ENCODE measurements around the gene ATP5F1E. TPM values are rescaled to one million over a fixed set of nuclear protein-coding genes. Genes with fewer than 3 reads are reported as not detected.
A peak's percentile ranks its signal among the peaks of the same experiment; 100 is the strongest.

Gene ATP5F1E
- total RNA-seq, 1 experiment from 2014 or later, result 52.7 TPM

DNA sequence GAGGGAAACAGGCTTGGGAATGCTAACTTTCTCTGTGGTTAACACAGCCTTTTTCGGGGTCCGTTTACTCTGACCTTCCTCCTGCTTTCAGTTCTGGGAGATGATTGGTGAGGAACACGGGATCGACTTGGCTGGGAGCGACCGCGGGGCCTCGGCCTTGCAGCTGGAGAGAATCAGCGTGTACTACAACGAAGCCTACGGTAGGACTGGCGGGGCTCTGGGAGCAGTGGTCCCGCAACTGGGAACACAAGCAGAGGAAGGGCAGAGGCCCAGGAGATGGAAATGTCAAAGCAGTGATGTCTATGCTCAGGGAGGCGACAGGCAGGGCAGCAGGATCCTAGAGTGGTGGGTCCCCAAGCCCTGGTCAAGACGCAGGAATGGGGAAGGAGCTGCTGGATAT, 9.4 kb downstream of the ATP5F1E start:
- Histone ChIP-seq H4K8ac (replicated peaks; ENCODE audit: insufficient read length, low read depth, low read length) (no peak overlapping the region), H3K79me1 (ENCODE audit: insufficient read depth, low read depth, low read length, poor library complexity, severe bottlenecking) (no peaks in the 10 kb centered on the region), H3K4me1 (ENCODE audit: insufficient read depth, low read length) (no peaks in the 10 kb centered on the region), H4K5ac (ENCODE audit: insufficient read length, low read depth, low read length) (no peak overlapping the region), H4K20me1 (ENCODE audit: control insufficient read depth, insufficient read depth, insufficient read length) (no peaks in the 10 kb centered on the region), H3K14ac (ENCODE audit: insufficient read depth, low read length) (no peak overlapping the region), H3K23me2 (ENCODE audit: insufficient read length, low read depth, low read length, poor library complexity, severe bottlenecking) (no peaks in the 10 kb centered on the region), H2BK5ac (ENCODE audit: insufficient read length, low read length) (no peak overlapping the region), H3K27me3 (ENCODE audit: insufficient read depth, low read length) (no peaks in the 10 kb centered on the region), H3K27ac (ENCODE audit: insufficient read length, low read depth, low read length) (no peak overlapping the region), H3K4ac (ENCODE audit: low read depth, low read length) (no peak overlapping the region), H3K23ac (ENCODE audit: insufficient read length, low read depth, low read length) (no peak overlapping the region), H3K4me2 (ENCODE audit: insufficient read depth, insufficient read length, low read length) (no peak overlapping the region), H3K9me3 (ENCODE audit: control insufficient read depth, low read depth, low read length) (no peaks in the 10 kb centered on the region), H3T11ph (ENCODE audit: low read length) (no peak overlapping the region), H2BK15ac (ENCODE audit: low read depth, low read length) (no peak overlapping the region), H3K56ac (ENCODE audit: insufficient read length, low read depth, low read length) (no peak overlapping the region), H3K79me2 (ENCODE audit: insufficient read depth, low read length) (no peaks in the 10 kb centered on the region), H2BK20ac (ENCODE audit: low read depth, low read length, poor library complexity, severe bottlenecking) (no peak overlapping the region), H4K91ac (ENCODE audit: insufficient read length, low read depth, low read length) (no peak overlapping the region), H2AK5ac (ENCODE audit: insufficient read length, low read length) (no peak overlapping the region), H2BK12ac (ENCODE audit: insufficient read length, low read depth, low read length) (no peak overlapping the region), H3K9ac (ENCODE audit: extremely low read depth, insufficient read length, low read length) (no peak overlapping the region), H2AFZ (ENCODE audit: low read length) (no peak overlapping the region), H3K18ac (ENCODE audit: insufficient read length, low read depth, low read length) (no peak overlapping the region), H2BK120ac (ENCODE audit: low read depth, low read length, poor library complexity, severe bottlenecking) (no peak overlapping the region)
- peaks cover 16 to 48% (median 37%) of the 10 kb centered on the region in 3 experiments; a peak in 6 of 7 replicates for H3K36me3 Mint-ChIP-seq (ENCODE audit: insufficient read depth in 1 of 3, low read depth in 3 of 3)
- H3K4me1 Mint-ChIP-seq, result peaks cover 23 to 30% of the 10 kb centered on the region in 2 experiments
- no peak overlapping the region for H3K4me3 Mint-ChIP-seq
- TF ChIP-seq, protein P1, sequence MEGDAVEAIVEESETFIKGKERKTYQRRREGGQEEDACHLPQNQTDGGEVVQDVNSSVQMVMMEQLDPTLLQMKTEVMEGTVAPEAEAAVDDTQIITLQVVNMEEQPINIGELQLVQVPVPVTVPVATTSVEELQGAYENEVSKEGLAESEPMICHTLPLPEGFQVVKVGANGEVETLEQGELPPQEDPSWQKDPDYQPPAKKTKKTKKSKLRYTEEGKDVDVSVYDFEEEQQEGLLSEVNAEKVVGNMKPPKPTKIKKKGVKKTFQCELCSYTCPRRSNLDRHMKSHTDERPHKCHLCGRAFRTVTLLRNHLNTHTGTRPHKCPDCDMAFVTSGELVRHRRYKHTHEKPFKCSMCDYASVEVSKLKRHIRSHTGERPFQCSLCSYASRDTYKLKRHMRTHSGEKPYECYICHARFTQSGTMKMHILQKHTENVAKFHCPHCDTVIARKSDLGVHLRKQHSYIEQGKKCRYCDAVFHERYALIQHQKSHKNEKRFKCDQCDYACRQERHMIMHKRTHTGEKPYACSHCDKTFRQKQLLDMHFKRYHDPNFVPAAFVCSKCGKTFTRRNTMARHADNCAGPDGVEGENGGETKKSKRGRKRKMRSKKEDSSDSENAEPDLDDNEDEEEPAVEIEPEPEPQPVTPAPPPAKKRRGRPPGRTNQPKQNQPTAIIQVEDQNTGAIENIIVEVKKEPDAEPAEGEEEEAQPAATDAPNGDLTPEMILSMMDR (conservative IDR thresholded peaks at IDR 0.05), result no peak
- peaks cover 13% of the 10 kb centered on the region for H3K27me3 Mint-ChIP-seq (ENCODE audit: low read depth)
- H3K27ac Mint-ChIP-seq, result peak overlapping the region in 1 of 3 experiments; percentile 62; a peak in 2 of 7 replicates
- H3K9me3 Mint-ChIP-seq, result no peaks in the 10 kb centered on the region
- no peak for DNase-seq
- WGBS (ENCODE audit: extremely low coverage, insufficient read length, low lambda C conversion rate), result no CpG with 5 or more reads among the region's 15 CpGs
